ENCODE data around the gene SEC24C.
"Not testable (repeated sequence)": the region's sequence is repeated elsewhere in the genome, so short reads cannot be mapped to it uniquely, and the experiment has no call there.

Gene SEC24C

DNA sequence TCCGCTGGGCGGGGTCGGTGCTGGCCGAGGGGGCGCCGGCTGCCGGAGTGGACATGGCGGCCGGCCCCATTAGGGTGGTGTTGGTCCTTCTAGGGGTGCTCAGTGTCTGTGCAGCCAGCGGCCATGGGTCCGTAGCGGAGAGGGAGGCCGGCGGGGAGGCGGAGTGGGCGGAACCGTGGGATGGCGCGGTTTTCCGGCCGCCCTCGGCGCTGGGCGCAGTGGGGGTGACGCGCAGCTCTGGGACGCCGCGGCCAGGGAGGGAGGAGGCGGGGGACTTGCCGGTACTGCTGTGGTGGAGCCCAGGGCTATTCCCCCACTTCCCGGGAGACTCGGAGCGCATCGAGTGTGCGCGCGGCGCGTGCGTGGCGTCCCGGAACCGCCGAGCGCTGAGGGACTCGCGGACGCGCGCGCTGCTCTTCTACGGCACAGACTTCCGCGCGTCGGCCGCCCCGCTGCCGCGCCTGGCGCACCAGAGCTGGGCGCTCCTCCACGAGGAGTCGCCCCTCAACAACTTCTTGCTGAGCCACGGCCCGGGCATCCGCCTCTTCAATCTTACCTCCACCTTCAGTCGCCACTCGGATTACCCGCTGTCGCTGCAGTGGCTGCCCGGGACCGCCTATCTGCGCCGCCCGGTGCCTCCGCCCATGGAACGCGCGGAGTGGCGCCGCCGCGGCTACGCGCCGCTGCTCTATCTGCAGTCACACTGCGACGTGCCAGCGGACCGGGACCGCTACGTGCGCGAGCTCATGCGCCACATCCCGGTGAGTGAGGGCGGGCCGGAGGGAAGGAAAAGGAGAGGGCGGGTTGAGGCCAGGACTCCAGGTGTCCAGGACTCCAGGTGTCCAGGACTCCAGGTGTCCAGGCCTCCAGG lies 28.3 kb downstream of the SEC24C start:
- DNase-seq (ENCODE audit: low read depth in 2 of 2, low spot score in 1 of 2): peak; percentile 46 to 71

DNA sequence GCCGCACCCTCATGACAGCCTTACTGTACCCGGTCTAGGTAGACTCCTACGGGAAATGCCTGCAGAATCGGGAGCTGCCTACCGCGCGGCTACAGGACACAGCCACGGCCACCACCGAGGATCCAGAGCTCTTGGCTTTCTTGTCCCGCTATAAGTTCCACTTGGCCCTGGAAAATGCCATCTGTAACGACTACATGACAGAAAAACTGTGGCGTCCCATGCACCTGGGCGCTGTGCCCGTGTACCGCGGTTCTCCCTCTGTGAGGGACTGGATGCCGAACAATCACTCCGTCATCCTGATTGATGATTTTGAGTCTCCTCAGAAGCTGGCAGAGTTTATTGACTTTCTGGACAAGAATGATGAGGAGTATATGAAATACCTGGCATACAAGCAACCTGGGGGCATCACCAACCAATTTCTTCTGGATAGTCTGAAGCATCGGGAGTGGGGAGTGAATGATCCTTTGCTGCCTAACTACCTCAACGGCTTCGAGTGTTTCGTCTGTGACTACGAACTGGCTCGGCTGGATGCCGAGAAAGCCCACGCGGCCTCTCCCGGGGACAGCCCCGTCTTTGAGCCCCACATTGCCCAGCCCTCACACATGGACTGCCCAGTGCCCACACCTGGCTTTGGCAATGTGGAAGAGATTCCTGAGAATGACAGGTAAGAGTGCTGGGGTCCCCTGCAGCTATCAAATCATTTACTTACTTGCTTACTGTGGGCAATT lies 29.1 kb downstream of the SEC24C start:
- no peak for DNase-seq (ENCODE audit: low read depth in 2 of 2, low spot score in 1 of 2)

DNA sequence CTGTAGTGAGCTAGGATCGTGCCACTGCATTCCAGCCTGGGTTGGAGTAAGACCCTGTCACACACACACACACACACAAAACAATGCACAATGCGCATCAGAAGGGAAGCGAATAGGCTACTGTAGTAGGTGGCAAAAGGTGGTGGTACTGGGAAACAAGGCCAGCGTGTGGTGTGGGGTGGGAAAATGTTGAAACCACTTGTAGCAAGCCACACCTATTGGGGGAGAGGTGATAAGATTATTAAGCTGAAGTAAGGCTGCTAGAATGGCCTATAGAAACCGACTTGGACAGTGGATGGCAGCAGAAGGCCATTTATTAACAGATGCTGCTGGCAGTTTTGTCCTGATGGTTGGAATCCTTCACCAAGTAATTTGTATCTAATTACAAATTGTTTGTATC lies 30.5 kb downstream of the SEC24C start:
- no peak for DNase-seq (ENCODE audit: low read depth in 2 of 2, low spot score in 1 of 2)

DNA sequence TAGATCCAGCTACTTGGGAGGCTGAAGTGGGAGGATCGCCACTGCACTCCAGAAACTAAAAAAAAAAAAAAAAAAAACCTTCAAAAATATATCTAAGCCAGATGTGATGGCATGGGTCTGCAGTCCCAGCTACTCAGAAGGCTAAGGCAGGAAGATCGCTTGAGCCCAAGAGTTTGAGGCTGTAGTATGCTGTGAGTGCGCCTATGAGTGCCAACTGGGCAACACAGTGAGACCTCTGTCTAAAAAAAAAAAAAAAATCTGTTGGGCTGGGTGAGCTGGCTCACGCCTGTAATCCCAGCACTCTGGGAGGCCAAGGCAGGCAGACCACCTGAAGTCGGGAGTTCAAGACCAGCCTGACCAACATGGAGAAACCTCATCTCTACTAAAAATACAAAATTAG lies 34.8 kb downstream of the SEC24C start:
- DNase-seq (ENCODE audit: low read depth in 2 of 2, low spot score in 1 of 2): no peak

DNA sequence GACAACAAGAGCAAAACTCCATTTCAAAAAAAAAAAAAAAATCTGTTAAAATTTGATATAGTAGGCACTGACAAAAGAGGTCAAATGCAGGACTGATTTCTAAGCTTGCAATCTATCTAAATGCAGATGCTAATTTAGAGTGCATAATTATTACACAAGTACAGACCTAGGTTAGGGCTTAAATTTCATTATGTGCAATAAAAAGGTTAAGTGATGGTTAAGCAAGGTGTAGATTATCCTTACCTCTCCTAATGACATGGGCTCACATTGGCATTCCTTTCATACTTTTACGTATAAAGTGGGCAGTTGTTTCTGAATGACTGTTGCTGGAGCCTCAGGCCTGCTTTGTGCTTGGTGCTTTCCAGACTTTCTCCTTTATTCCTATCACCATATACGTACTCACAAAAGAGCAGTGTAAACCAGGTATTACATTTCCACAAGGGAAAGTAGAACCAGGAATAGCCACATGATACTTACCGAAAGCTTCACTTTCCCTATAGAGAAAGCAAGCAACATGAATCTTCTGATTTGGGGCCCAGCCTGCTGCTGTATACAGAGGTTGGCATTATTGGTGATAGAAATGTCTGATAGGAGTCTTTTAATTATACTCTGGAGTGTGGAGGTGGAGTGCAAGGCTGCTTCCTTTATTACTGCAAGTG lies 35.5 kb downstream of the SEC24C start:
- DNase-seq (ENCODE audit: low read depth in 2 of 2, low spot score in 1 of 2): no peak

DNA sequence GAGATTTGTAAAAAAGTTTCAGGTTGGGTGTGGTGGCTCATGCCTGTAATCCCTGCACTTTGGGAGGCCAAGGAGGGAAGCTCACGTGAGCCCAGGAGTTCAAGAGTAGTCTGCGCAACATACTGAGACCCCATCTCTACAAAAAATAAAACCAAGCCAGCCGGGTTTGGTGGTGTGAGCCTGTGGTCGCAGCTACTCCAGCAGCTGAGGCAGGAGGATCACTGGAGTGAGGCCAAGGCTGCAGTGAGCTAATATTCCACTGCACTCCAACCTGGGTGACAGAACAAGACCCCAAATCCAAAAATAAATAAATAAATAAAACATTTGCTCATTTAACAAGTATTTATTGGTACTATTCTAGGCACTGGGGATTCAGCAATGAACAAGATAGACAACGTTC lies 36.1 kb downstream of the SEC24C start:
- DNase-seq (ENCODE audit: low read depth in 2 of 2, low spot score in 1 of 2): no peak

DNA sequence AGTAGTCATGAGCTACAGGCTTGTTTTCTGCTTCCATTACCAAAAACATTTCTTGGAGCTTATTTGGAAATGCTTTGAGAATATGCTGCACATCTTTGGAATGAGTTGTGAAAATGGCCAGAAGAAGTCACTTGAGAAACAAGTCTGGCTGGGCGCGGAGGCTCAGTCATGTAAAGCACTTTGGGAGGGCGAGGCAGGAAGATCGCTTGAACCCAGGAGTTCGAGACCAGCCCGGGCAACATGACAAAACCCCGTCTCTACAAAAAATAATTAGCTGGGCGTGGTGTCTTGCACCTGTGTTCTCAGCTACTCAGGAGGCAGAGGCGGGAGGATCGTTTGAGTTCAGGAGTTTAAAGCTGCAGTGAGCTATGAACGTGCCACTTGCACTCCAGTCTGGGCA lies 36.8 kb downstream of the SEC24C start:
- no peak for DNase-seq (ENCODE audit: low read depth in 2 of 2, low spot score in 1 of 2)

DNA sequence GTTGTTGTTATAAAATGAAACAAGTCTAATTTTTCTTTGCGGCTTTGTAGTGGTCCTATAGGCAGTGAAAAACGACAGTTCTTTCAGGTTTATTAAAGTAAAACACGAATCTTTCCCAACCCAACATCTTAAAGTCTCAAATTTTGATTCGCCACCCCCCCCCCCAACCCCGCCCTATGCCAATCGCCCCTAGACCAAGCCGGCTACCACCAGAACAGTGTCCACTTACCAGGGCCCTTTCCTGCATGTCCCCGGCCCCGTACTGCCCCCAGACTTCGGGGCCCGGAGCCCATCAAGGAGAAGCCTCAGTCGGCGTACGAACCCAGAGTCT lies 37.3 kb downstream of the SEC24C start:
- no peak for DNase-seq (ENCODE audit: low read depth in 2 of 2, low spot score in 1 of 2)

DNA sequence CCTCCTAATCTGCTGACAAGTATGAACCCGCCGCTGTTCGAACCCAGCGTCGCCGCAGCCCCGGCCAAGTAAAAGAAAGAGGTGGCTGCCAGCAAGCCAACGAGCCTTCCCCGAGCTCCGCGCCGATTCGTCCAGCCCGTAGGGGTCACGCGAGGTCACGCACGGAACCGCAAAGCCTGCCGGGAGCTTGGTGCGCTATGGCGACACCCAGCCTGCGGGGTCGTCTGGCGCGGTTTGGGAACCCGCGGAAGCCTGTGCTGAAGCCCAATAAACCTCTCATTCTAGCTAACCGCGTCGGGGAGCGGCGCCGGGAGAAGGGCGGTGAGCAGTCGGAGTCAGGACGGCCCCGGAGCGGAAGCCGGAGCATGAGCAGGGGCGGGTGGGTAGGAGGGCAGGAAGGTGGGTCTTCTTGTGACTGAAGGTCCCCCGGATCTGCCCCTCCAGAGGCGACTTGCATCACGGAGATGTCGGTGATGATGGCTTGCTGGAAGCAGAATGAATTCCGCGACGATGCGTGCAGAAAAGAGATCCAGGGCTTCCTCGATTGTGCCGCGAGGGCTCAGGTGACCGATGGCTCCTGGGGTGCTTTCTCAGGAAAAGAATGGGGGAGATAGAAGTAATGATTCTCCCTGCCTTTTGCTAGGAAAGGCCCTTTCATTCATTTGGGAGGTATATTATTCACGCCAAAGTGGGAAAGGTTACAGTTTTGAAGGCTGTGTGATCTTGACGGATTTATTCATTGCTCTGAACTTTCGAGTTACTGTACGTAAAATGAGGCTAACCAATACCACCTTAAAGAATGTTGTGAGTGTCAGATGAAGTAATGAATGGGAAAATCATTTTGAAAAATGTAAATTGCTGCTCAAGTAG lies 37.9 kb downstream of the SEC24C start, which contains the start of gene CHCHD1:
Gene CHCHD1, plus strand, starts transcription at position 170 of the 870 bp plus-strand sequence. Its CDS starts 28 bp downstream, at position 198.
- peak; percentile 80 for DNase-seq (ENCODE audit: low read depth in 2 of 2, low spot score in 1 of 2)

DNA sequence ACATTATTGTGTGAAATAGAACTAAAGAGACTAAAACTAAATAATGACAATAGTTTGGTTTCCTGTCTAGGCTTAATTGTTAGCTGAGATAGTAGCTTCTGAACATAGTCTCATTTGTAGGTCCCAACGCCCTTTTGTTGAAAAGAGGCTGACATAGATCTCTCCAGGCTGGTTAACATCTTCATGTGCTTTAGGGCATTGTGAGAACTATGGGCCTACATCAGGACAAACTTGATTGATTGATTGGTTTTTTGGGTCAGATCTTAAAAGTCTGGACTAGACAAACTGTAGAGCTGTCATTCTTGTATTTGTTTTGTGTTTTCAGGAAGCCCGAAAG lies 38.5 kb downstream of the SEC24C start:
- no peak for DNase-seq (ENCODE audit: low read depth in 2 of 2, low spot score in 1 of 2)

DNA sequence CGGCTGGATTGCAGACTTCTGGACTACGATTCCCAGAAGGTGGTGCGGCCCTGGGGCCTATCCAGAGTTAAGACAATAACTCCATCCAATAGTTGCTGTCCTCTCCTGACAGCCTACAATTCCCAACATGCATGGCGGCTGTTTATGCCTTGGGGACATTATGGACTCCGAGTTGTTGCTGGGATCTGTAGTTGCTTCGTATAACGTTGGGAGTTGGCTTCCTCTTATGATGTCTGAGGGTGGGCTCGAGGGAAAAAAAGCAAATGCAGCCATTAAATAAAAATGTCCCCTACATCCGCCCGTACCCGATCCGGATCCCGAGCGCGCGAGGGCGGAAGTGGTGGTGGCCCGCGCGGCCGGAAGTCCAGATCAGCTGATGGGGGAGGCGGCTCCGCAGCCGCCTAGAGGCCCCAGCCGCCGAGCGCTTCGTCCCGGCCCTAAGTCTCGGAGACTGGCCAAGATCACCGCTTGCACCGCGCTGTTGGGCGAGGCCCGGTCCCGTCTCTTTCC lies 41.1 kb downstream of the SEC24C start, which contains the start of gene ZSWIM8:
Gene ZSWIM8, plus strand, starts transcription at position 396 of the 510 bp plus-strand sequence. CDS start 273 bp downstream, outside the sequence.
- DNase-seq (ENCODE audit: low read depth in 2 of 2, low spot score in 1 of 2): peak; percentile 62 to 71

DNA sequence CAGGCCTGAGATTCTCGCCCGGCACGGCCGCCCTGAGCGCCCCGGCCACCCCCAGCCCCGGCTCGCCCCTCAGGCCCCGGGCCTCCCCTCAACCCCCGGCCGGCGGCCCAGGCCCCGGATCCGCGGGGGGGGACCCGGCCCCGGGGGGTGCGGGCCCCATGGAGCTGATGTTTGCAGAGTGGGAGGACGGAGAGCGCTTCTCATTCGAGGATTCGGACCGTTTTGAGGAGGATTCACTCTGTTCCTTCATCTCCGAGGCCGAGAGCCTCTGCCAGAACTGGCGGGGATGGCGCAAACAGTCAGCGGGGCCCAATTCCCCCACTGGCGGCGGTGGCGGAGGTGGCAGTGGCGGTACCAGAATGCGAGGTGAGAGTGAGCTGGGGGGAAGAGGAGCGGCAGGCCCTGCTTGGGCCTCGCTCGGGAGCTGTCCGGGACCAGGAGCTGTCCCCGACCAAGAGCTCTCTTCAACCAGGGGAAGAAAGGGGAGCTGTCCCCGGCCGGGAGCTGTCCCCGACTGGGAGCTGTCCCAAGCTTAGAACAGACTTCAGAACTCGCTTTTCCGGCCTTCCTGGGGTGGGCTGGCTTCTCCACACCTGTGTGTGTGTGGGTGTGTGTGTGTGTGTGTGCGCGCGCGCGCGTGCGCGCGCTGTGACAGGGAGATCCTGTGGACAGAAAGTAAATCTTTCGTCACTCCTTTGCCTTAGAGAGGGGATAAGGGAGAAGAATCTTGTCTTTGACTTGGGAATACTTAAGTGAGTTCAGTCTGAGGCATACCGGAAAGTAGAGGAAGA lies 41.7 kb downstream of the SEC24C start:
- no peak for DNase-seq (ENCODE audit: low read depth in 2 of 2, low spot score in 1 of 2)

DNA sequence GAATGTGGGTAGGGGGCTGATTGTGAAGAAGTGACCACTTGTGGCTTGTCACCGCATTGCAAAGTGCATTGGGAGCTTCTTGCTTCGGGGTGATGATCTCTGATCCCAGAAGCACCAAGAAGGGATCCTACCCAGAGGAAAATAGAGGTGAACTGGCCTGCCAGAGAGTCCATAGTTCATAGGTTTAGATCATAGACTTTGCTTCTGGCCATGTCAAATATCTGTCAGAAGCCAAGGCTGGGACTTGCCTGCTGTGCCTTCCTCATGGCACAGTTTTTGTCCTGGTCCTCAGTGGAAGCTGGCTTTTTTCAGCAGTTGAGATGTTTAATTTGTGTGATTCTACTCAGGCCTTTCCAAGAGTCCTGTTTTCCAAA lies 42.3 kb downstream of the SEC24C start:
- no peak for DNase-seq (ENCODE audit: low read depth in 2 of 2, low spot score in 1 of 2)

DNA sequence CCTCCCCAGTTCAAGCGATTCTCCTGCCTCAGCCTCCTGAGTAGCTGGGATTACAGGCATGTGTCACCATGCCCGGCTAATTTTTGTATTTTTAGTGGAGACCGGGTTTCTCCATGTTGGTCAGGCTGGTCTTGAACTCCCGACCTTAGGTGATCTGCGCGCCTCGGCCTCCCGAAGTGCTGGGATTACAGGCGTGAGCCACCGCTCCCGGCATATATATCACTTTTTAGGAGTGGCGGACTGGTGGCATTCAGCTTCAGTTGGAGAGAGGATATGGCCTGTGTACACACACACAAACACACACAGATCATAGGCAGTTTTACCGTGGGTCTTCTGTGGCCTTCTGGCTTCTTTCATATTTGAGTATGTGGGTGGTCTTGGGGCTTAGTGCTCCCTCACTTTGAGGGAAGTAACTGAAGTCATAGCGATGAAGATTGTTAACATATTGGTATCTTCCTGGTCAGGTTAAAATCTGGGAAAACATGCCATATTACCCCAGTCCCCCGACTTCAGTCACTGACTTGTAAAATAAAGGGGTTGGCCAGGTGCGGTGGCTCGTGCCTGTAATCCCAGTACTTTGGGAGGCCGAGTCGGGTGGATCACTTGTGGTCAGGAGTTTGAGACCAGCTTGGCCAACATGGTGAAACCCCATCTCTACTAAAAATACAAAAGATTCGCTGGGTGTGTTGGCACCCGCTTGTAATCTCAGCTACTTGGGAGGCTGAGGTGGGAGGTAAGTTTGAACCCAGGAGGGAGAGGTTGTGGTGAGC lies 43.0 kb downstream of the SEC24C start:
- not testable (repeated sequence) for DNase-seq (ENCODE audit: low read depth in 2 of 2, low spot score in 1 of 2)

DNA sequence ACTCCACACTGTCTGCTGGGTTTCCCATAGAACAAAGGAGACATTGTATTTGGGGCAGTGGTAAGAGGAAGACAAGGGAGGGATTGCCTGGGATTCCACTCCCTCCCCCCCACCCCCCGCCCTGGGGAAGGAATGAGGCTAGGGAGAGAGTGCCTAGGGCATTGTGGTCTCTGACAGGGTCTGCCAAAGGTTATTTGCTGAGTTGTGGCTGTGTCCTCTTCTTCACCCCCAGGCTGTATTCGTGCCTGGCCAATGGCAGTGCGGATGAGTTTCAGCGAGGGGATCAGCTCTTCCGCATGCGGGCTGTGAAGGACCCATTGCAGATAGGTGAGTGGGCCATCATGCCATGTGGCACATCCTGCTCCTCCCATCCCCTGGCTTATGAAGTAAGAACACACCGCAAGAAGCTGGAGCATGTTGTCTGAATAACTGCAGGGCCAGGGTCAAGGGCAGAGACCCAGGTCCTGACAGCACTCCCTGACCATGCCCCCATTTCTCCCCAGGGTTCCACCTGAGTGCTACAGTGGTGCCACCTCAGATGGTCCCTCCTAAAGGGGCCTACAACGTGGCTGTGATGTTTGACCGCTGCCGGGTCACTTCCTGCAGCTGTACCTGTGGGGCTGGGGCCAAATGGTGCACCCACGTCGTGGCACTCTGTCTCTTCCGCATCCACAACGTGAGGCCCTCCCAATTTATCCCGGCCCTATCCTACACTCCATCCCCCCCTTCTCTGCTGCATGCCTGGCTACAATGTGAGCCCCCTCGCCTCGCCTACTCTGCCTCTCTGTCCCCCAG lies 44.9 kb downstream of the SEC24C start:
- DNase-seq (ENCODE audit: low read depth in 2 of 2, low spot score in 1 of 2): no peak

DNA sequence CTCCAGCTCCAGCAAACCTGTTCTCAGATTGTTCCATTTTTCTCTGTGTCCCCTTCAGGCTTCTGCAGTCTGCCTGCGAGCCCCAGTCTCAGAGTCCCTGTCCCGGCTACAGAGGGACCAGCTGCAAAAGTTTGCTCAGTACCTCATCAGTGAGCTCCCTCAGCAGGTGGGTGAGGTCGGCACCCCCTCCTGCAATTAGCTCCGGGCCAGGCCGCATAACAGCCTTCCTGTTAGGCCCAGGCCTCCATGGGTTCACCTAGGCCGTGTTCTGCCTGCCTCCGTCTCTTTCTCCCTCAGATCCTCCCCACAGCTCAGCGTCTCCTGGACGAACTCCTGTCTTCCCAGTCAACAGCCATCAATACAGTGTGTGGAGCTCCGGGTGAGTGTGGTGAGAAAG lies 45.5 kb downstream of the SEC24C start:
- no peak for DNase-seq (ENCODE audit: low read depth in 2 of 2, low spot score in 1 of 2)

DNA sequence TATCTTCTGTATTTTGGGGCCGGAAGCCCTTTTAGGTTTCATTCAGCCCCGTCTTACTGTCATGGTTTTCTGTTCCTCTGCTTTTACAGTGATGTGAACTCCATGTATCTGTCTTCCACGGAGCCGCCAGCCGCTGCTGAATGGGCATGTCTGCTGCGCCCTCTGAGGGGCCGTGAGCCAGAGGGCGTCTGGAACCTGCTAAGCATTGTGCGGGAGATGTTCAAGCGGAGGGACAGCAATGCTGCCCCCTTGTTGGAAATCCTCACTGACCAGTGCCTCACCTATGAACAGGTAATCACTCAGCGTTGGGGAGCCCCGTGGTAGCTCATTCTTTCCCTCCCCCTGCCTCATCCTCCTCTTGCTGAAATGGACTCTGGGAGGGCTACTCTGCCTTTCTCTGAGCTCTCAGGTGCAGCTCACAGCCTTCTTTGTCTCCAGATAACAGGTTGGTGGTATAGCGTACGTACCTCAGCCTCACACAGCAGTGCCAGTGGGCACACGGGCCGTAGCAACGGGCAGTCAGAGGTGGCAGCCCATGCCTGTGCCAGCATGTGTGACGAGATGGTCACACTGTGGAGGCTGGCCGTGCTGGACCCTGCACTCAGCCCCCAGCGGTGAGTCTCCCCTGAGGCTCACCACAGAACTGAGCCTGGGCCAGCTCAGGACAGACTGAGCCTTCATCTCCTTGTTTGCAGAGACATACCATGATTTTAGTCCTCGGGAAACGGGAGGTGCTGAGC lies 46.9 kb downstream of the SEC24C start:
- no peak for DNase-seq (ENCODE audit: low read depth in 2 of 2, low spot score in 1 of 2)
